ENCODE measurements around the gene LHX4.

Gene LHX4

GRCh38 chr1:180247580-180247979 lies 17.5 kb downstream of the LHX4 start:
- H3K4me1 ChIP-seq = no peaks in the 10 kb centered on the region
- intact Hi-C loops (cut with DNase I; ENCODE audit: low total_unique reads) = no loop called here
- H3K36me3 ChIP-seq = no peaks in the 10 kb centered on the region
- no peaks in the 10 kb centered on the region for H3K9me3 ChIP-seq
- H3K4me3 ChIP-seq = no peak overlapping the region
- peak in 1 of 2 donors; percentile 44 for DNase-seq
- peaks cover 0 to 41% of the 10 kb centered on the region in 2 donors for H3K27me3 ChIP-seq
- H3K27ac ChIP-seq = no peak overlapping the region
- no peak for TF ChIP-seq CTCF (IDR thresholded peaks at IDR 0.05)

- Histone ChIP-seq H3K4me3 (no peak overlapping the region), H3K27ac (no peak overlapping the region), H3K4me1 (no peaks in the 10 kb centered on the region), H3K27me3 (peaks cover 0 to 39% of the 10 kb centered on the region in 2 donors), H3K9me3 (no peaks in the 10 kb centered on the region), H3K36me3 (no peaks in the 10 kb centered on the region)
- peak in 1 of 2 donors; percentile 45 for DNase-seq
- intact Hi-C loops (cut with DNase I; ENCODE audit: low total_unique reads) = no loop called here
- no peak for TF ChIP-seq CTCF (IDR thresholded peaks at IDR 0.05)
Measured at GRCh38 chr1:180248176-180248575, 18.1 kb downstream of the LHX4 start.

- Histone ChIP-seq H3K27ac (no peak overlapping the region), H3K4me1 (no peaks in the 10 kb centered on the region), H3K9me3 (no peaks in the 10 kb centered on the region), H3K36me3 (no peaks in the 10 kb centered on the region), H3K27me3 (peaks cover 0 to 40% of the 10 kb centered on the region in 2 donors), H3K4me3 (no peak overlapping the region)
- peak in 1 of 2 donors; percentile 51 for DNase-seq
- intact Hi-C loops (cut with DNase I; ENCODE audit: low total_unique reads) = no loop called here
- no peak for TF ChIP-seq CTCF (IDR thresholded peaks at IDR 0.05)
Measured at GRCh38 chr1:180248731-180249681, 18.9 kb downstream of the LHX4 start.

- TF ChIP-seq CTCF (IDR thresholded peaks at IDR 0.05) = no peak
- peak in 1 of 2 donors; percentile 20 for DNase-seq
- H3K27me3 ChIP-seq = peaks cover 0 to 43% of the 10 kb centered on the region in 2 donors
- H3K9me3 ChIP-seq = no peaks in the 10 kb centered on the region
- H3K27ac ChIP-seq = no peak overlapping the region
- H3K36me3 ChIP-seq = no peaks in the 10 kb centered on the region
- H3K4me1 ChIP-seq = no peaks in the 10 kb centered on the region
- intact Hi-C loops (cut with DNase I; ENCODE audit: low total_unique reads) = loop anchor here (5.0 kb wide), 1 partner anchor 232 kb away; no protein-coding TSS in a partner anchor
- H3K4me3 ChIP-seq = no peak overlapping the region
Measured at GRCh38 chr1:180249725-180250498, 19.8 kb downstream of the LHX4 start.

- peak in 1 of 2 donors; percentile 43 for DNase-seq
- intact Hi-C loops (cut with DNase I; ENCODE audit: low total_unique reads) = loop anchor here (5.0 kb wide), 1 partner anchor 232 kb away; no protein-coding TSS in a partner anchor
- H3K27ac ChIP-seq = no peak overlapping the region
- H3K9me3 ChIP-seq = no peaks in the 10 kb centered on the region
- H3K27me3 ChIP-seq = peaks cover 0 to 43% of the 10 kb centered on the region in 2 donors
- no peaks in the 10 kb centered on the region for H3K4me1 ChIP-seq
- H3K4me3 ChIP-seq = no peak overlapping the region
- H3K36me3 ChIP-seq = no peaks in the 10 kb centered on the region
- TF ChIP-seq CTCF (IDR thresholded peaks at IDR 0.05) = no peak
Measured at GRCh38 chr1:180250499-180250770, 20.4 kb downstream of the LHX4 start.

All from tibial artery (tissue), 4 donors.